Left ventricle myocardium inferior (tissue), 1 donor: ENCODE data around the gene GLIPR1. TPM values are rescaled to one million over a fixed set of nuclear protein-coding genes. Genes with fewer than 3 reads are reported as not detected.

Experiments
- DNase-seq: peaks from one replicate; pipeline ENCODE4 v3.0.0-alpha.2; 2020
- H3K27ac ChIP-seq: fragments of 200-600 bp; replicated peaks from 2 replicates; pipeline ENCODE4 v1.8.0; 2021
- H3K27me3 ChIP-seq: fragments of 200-600 bp; 2 replicates; pipeline ENCODE4 v1.8.0; 2021; ENCODE audit warnings: low read depth
- H3K36me3 ChIP-seq: fragments of 200-600 bp; 2 replicates; pipeline ENCODE4 v1.8.0; 2021
- H3K4me1 ChIP-seq: fragments of 200-600 bp; 2 replicates; pipeline ENCODE4 v1.8.0; 2021
- H3K4me3 ChIP-seq: fragments of 200-600 bp; 2 replicates; pipeline ENCODE4 v1.8.0; 2021; ENCODE audit warnings: mild to moderate bottlenecking, moderate library complexity
- H3K9me3 ChIP-seq: fragments of 200-600 bp; replicated peaks from 2 replicates; pipeline ENCODE4 v1.8.0; 2021
- intact Hi-C: fragments of 100-400 bp; cut with micrococcal nuclease; formaldehyde crosslinking; loops from one replicate; pipeline ENCODE4 v1.11.0; 2022
- total RNA-seq: library from RNA; stranded (reverse); fragmentation: NEBNext Ultra II Directional; extraction: Animal tissue kit (Norgen Biotek cat#: 25700); gene quantifications from one replicate; pipeline ENCODE4 v1.2.1, GENCODE V29; 2021
- TF ChIP-seq, protein P1 (sequence below): fragments of 200-600 bp; IDR thresholded peaks from 2 replicates; pipeline ENCODE4 v1.8.0; 2021; ENCODE audit warnings: antibody characterized with exemption, mild to moderate bottlenecking, borderline replicate concordance
- donor health status: DM: no; HTN: yes; CAD: no; lungs with severe emphysema.

GLIPR1 gene
- total RNA-seq, 1 donor from 2014 or later, result 7.0 TPM

DNA sequence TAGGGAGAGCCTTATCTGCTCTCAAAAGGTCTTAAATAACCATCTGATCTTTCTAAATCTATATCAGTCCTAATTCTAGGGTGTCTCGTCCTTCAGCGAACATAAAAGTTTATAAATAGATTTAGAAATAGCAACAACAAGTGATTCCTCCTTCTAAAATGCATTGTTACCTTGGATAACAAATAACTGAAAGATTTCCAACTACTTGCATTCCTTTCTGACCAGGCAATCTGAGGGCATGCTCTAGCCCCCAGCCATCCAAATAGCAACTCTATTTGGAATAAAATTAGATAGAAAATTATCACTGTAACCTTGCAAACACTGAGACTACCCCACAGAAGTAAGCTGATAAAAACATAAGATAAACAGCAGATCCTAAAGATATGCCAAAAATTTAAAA lies 52.7 kb downstream of the GLIPR1 start:
- TF ChIP-seq, protein P1, sequence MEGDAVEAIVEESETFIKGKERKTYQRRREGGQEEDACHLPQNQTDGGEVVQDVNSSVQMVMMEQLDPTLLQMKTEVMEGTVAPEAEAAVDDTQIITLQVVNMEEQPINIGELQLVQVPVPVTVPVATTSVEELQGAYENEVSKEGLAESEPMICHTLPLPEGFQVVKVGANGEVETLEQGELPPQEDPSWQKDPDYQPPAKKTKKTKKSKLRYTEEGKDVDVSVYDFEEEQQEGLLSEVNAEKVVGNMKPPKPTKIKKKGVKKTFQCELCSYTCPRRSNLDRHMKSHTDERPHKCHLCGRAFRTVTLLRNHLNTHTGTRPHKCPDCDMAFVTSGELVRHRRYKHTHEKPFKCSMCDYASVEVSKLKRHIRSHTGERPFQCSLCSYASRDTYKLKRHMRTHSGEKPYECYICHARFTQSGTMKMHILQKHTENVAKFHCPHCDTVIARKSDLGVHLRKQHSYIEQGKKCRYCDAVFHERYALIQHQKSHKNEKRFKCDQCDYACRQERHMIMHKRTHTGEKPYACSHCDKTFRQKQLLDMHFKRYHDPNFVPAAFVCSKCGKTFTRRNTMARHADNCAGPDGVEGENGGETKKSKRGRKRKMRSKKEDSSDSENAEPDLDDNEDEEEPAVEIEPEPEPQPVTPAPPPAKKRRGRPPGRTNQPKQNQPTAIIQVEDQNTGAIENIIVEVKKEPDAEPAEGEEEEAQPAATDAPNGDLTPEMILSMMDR, result no peak
- H3K27me3 ChIP-seq, result no peaks in the 10 kb centered on the region
- no peak for DNase-seq
- intact Hi-C loops, result no loop called here
- no peak overlapping the region for H3K4me3 ChIP-seq
- no peaks in the 10 kb centered on the region for H3K4me1 ChIP-seq
- H3K27ac ChIP-seq, result no peak overlapping the region
- H3K9me3 ChIP-seq, result no peaks in the 10 kb centered on the region
- H3K36me3 ChIP-seq, result no peaks in the 10 kb centered on the region

DNA sequence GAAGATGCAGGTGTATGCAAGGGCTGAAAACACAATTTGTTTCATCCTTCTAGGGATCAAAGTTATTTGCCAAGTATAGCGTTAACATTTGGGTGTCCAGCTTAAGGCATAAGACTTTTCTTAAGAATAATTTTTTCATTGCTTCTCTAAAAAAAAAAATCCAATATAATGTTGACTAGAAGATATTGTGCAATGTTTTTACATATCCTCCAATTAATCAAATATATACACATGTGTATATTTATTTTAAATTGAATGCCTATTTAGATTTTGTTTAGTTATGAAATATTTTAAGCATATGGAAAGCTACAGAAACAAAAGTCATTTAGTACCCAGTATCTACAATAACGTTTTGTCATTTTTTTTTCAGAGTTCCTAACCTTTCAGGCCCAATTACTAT lies 59.3 kb downstream of the GLIPR1 start:
- H3K4me1 ChIP-seq, result no peaks in the 10 kb centered on the region
- H3K4me3 ChIP-seq, result no peak overlapping the region
- H3K36me3 ChIP-seq, result no peaks in the 10 kb centered on the region
- DNase-seq, result no peak
- TF ChIP-seq, protein P1, result no peak
- intact Hi-C loops, result no loop called here
- no peaks in the 10 kb centered on the region for H3K27me3 ChIP-seq
- H3K27ac ChIP-seq, result no peak overlapping the region
- no peaks in the 10 kb centered on the region for H3K9me3 ChIP-seq

DNA sequence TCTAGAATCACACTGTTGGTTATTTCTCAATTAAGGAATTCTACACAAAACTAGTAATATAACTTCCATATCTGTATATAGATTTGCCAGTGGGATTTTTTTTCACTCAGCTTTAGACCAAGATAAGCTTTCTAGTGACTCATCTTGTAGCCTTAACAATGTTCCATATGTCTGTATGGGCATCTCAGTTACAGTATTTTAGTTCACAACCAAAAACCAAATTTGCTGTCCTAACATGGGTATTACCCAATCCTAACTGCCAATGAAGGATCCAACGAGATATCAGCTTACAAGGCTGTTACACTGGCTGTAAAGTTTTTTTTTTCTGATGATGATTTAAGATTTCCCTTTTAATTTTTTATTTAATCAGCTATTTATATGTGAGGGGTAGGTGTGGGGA lies 62.4 kb downstream of the GLIPR1 start:
- no peak for DNase-seq
- TF ChIP-seq, protein P1, result no peak
- Histone ChIP-seq H3K9me3 (no peaks in the 10 kb centered on the region), H3K4me1 (no peaks in the 10 kb centered on the region), H3K27ac (no peak overlapping the region), H3K27me3 (no peaks in the 10 kb centered on the region), H3K4me3 (no peak overlapping the region), H3K36me3 (no peaks in the 10 kb centered on the region)
- intact Hi-C loops, result no loop called here

DNA sequence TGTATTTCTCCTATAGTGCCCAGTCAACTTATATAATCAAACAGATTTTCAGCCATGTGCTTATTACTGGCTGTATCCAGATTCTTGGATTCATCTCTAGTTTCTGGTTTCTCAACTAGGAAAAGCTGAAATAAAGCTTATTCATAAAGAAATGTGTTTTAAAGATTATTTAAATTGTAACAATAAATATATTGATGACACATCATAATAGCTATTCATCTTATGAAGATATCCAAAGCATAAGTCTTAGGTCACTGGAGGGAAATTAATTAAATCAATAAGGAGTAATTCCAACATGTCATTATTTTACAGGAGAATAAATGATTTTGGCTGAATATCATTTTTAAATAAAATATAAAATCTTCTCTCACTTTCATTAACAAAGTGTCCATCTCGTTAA lies 63.0 kb downstream of the GLIPR1 start:
- Histone ChIP-seq H3K4me3 (no peak overlapping the region), H3K9me3 (no peaks in the 10 kb centered on the region), H3K27ac (no peak overlapping the region), H3K4me1 (no peaks in the 10 kb centered on the region), H3K36me3 (no peaks in the 10 kb centered on the region), H3K27me3 (no peaks in the 10 kb centered on the region)
- DNase-seq, result no peak
- TF ChIP-seq, protein P1, result no peak
- intact Hi-C loops, result no loop called here

DNA sequence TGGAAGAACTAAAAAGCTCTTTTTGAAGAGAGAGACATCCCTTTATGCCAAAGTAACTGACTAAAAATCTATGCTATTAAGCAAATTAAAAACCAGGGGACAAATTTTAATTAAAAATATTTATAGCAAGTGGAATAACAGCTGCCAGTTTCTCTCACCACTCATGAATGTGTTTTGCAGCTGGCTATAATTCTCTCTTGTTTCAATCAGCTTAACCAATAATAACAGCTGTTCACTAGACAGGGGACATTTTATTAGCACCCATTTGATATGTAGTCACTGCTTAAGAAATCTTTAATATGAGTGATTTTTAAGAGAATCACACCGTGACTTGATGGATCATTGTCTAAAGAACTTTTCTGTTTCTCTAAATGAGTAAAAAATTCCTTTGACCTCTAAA lies 65.1 kb downstream of the GLIPR1 start:
- H3K4me3 ChIP-seq, result no peak overlapping the region
- no peak overlapping the region for H3K27ac ChIP-seq
- no peaks in the 10 kb centered on the region for H3K27me3 ChIP-seq
- no peaks in the 10 kb centered on the region for H3K36me3 ChIP-seq
- TF ChIP-seq, protein P1, result no peak
- H3K9me3 ChIP-seq, result no peaks in the 10 kb centered on the region
- DNase-seq, result no peak
- peaks cover 15% of the 10 kb centered on the region for H3K4me1 ChIP-seq
- intact Hi-C loops, result no loop called here

DNA sequence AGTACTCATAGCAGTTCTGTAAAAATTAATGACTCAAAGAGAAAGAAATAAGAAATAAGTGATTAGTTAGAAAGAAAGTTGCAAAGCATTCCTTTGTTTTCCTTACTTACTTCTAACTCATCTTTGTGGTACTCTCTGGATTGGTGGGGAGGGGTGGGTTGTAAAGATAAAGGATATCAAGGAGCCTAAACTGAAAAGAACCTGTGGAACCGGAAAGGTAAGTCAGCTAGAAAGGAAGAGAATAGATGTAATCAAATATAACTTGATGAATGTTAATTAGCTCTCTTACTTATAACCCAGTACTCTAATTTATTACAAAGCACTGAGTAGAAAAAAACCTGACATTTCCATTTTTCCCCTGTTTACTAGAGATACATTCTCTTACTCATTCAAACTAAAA lies 68.3 kb downstream of the GLIPR1 start:
- H3K4me3 ChIP-seq, result no peak overlapping the region
- DNase-seq, result no peak
- H3K27ac ChIP-seq, result no peak overlapping the region
- no peaks in the 10 kb centered on the region for H3K9me3 ChIP-seq
- no peaks in the 10 kb centered on the region for H3K27me3 ChIP-seq
- intact Hi-C loops, result no loop called here
- H3K36me3 ChIP-seq, result no peaks in the 10 kb centered on the region
- peaks cover 34% of the 10 kb centered on the region for H3K4me1 ChIP-seq
- TF ChIP-seq, protein P1, result no peak
